KMS-11 (cell line): Measurements from ENCODE around the gene DAZAP1.
A peak's percentile ranks its signal among the peaks of the same experiment; 100 is the strongest.

ENCODE experiments used
- H2AFZ ChIP-seq: fragments of 200-600 bp; sonication (generic); 2 replicates; pipeline ENCODE4 v1.6.1; 2016; ENCODE audit warnings: antibody characterized with exemption, mixed run types, low read depth
- H3K27ac ChIP-seq: fragments of 200-600 bp; sonication (generic); 2 replicates; pipeline ENCODE4 v1.6.1; 2016; ENCODE audit warnings: mild to moderate bottlenecking, mixed run types
- H3K27me3 ChIP-seq: fragments of 200-600 bp; sonication (generic); 2 replicates; pipeline ENCODE4 v1.6.1; 2017; ENCODE audit warnings: mild to moderate bottlenecking, low read depth, mixed run types, moderate library complexity; ENCODE audit not compliant: insufficient read depth
- H3K36me3 ChIP-seq: fragments of 200-600 bp; sonication (generic); 2 replicates; pipeline ENCODE4 v1.6.1; 2017; ENCODE audit warnings: mild to moderate bottlenecking, mixed run types; ENCODE audit not compliant: insufficient read depth
- H3K4me1 ChIP-seq: fragments of 200-600 bp; sonication (generic); 2 replicates; pipeline ENCODE4 v1.6.1; 2016; ENCODE audit warnings: mild to moderate bottlenecking, low read depth, mixed run types; ENCODE audit not compliant: poor library complexity, severe bottlenecking
- H3K4me2 ChIP-seq: fragments of 200-600 bp; sonication (generic); 2 replicates; pipeline ENCODE4 v1.7.0; 2016; ENCODE audit warnings: mild to moderate bottlenecking, mixed run types
- H3K4me3 ChIP-seq: fragments of 200-600 bp; sonication (generic); IDR thresholded peaks from 2 replicates; pipeline ENCODE4 v1.6.1; 2017; ENCODE audit warnings: low read depth, low read length, mixed read lengths; ENCODE audit not compliant: insufficient read depth
- H3K79me2 ChIP-seq: fragments of 200-600 bp; sonication (generic); 2 replicates; pipeline ENCODE4 v1.6.1; 2016; ENCODE audit warnings: low read depth, mixed run types; ENCODE audit not compliant: insufficient read depth
- H3K9ac ChIP-seq: fragments of 200-600 bp; sonication (generic); 2 replicates; pipeline ENCODE4 v1.6.1; 2016; ENCODE audit warnings: mild to moderate bottlenecking, mixed run types
- H4K20me1 ChIP-seq: fragments of 200-600 bp; sonication (generic); 2 replicates; pipeline ENCODE4 v1.6.1; 2016; ENCODE audit warnings: mild to moderate bottlenecking, mixed run types; ENCODE audit not compliant: insufficient read depth
- TF ChIP-seq, protein P1 (sequence below): fragments of 200-600 bp; sonication (generic); conservative IDR thresholded peaks from 2 replicates; pipeline ENCODE4 v1.6.1; 2017; ENCODE audit warnings: low read depth, mild to moderate bottlenecking, antibody characterized with exemption, low read length, moderate library complexity, mixed read lengths

Gene DAZAP1

DNA sequence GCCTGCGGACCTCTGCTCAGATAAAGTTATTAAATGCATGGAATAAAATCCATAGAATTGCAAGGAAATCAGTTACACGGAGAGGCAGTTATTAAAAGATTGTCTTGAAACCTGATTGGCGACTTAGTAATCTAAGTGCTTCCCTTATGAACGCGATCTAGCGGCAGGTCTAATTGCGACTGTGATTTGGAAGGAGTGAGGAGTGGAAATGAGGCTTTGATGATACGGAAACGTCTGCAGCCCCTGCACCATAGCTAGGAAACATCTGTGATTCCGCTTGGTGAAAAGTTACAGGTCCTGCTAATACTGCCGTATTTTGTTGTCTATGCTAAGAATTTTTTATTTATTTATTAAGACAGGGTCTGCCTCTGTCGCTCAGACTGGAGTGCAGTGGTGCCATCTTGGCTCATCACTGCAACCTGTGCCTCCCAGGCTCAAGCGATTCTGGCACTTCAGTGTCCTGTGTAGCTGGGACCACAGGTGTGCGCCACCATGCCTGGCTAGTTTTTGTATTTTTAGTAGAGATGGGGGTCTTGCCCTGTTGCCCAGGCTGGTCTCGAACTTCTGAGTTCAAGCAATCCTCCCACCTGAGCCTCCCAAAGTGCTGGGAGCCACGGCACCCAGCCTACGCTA, 22.8 kb upstream of the DAZAP1 start:
- peak overlapping the region; percentile 65; the same call in 1 of the 2 replicates for H3K27ac ChIP-seq
- H2AFZ ChIP-seq: no peak overlapping the region

DNA sequence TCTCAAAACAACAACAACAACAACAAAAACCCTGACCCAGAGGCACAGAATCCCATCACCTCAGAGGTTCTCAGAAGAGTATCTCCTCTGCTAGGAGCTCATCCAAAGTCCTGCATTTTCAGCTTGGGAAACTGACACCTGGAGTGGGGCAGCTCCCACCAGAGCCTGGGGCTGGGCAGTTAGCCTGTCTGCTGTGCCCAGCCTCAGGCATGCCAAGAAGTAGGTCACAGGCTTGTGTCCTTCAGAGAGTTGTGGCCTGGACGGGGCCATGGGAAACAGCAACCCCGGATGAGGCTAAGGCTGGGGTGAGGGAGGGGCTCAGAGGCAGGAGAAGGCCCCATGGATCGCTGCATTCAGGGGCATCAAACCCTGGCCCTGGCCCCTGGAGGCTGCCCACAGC, 21.6 kb upstream of the DAZAP1 start:
- H3K36me3 ChIP-seq: no peaks in the 10 kb centered on the region
- H3K27ac ChIP-seq: no peak overlapping the region
- TF ChIP-seq, protein P1, sequence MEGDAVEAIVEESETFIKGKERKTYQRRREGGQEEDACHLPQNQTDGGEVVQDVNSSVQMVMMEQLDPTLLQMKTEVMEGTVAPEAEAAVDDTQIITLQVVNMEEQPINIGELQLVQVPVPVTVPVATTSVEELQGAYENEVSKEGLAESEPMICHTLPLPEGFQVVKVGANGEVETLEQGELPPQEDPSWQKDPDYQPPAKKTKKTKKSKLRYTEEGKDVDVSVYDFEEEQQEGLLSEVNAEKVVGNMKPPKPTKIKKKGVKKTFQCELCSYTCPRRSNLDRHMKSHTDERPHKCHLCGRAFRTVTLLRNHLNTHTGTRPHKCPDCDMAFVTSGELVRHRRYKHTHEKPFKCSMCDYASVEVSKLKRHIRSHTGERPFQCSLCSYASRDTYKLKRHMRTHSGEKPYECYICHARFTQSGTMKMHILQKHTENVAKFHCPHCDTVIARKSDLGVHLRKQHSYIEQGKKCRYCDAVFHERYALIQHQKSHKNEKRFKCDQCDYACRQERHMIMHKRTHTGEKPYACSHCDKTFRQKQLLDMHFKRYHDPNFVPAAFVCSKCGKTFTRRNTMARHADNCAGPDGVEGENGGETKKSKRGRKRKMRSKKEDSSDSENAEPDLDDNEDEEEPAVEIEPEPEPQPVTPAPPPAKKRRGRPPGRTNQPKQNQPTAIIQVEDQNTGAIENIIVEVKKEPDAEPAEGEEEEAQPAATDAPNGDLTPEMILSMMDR: no peak
- no peak overlapping the region for H2AFZ ChIP-seq
- H3K4me1 ChIP-seq: peaks cover 14% of the 10 kb centered on the region
- H3K27me3 ChIP-seq: no peaks in the 10 kb centered on the region
- no peak overlapping the region for H3K9ac ChIP-seq
- no peak overlapping the region for H3K4me3 ChIP-seq
- H3K79me2 ChIP-seq: peaks cover 15% of the 10 kb centered on the region
- H3K4me2 ChIP-seq: no peak overlapping the region
- H4K20me1 ChIP-seq: no peaks in the 10 kb centered on the region

More for the DNA sequence above, 22.8 kb upstream of the DAZAP1 start:
- H4K20me1 ChIP-seq: no peaks in the 10 kb centered on the region
- no peak overlapping the region for H3K4me3 ChIP-seq
- peak overlapping the region; percentile 67; the same call in 1 of the 2 replicates for H3K9ac ChIP-seq
- peaks cover 15% of the 10 kb centered on the region for H3K79me2 ChIP-seq
- H3K4me2 ChIP-seq: peak overlapping the region; percentile 96
- TF ChIP-seq, protein P1: no peak
- no peaks in the 10 kb centered on the region; the same call in 1 of the 2 replicates for H3K27me3 ChIP-seq
- H3K36me3 ChIP-seq: no peaks in the 10 kb centered on the region
- H3K4me1 ChIP-seq: peaks cover 14% of the 10 kb centered on the region

DNA sequence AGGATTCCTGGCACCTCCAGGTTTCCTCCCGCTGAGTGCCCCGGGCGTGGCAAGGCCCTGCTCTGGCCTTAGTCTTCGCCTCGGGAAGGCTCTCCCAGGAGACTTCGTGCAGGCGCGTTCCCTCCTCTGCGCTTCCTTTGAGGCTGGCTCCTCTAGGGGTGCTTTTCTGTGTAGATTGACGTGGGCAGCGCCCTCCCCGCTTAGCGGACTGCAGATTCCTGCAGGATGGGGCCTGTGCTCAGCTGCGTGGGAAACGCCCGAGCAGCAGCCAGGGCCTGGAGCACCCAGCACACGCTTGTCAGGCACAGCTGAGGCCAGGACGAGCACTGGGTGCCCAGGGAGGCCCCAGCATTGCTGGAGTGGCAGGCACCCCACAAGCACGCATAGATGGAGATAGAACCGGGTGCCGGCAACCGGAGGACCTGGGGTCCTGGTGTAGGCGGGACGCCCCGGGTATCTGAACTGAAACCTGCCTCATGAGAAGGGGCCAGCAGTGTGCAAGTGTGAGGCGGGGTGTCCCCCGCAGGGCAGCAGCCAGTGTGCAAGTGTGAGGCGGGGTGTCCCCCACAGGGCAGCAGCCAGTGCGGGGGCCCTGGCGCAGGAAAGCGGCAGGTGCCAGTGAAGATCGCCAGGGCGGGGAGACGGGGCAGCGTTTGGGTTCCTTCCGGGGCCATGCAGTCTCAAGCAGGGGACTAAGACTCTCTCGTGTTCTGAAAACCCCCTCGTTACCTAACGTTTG, 20.3 kb upstream of the DAZAP1 start:
- no peak overlapping the region for H3K27ac ChIP-seq
- H3K79me2 ChIP-seq: peaks cover 15% of the 10 kb centered on the region
- H3K9ac ChIP-seq: no peak overlapping the region
- no peak overlapping the region for H3K4me2 ChIP-seq
- no peaks in the 10 kb centered on the region for H4K20me1 ChIP-seq
- no peaks in the 10 kb centered on the region for H3K27me3 ChIP-seq
- H3K4me3 ChIP-seq: no peak overlapping the region
- no peak overlapping the region for H2AFZ ChIP-seq
- H3K4me1 ChIP-seq: peaks cover 14% of the 10 kb centered on the region
- TF ChIP-seq, protein P1: no peak
- no peaks in the 10 kb centered on the region for H3K36me3 ChIP-seq

DNA sequence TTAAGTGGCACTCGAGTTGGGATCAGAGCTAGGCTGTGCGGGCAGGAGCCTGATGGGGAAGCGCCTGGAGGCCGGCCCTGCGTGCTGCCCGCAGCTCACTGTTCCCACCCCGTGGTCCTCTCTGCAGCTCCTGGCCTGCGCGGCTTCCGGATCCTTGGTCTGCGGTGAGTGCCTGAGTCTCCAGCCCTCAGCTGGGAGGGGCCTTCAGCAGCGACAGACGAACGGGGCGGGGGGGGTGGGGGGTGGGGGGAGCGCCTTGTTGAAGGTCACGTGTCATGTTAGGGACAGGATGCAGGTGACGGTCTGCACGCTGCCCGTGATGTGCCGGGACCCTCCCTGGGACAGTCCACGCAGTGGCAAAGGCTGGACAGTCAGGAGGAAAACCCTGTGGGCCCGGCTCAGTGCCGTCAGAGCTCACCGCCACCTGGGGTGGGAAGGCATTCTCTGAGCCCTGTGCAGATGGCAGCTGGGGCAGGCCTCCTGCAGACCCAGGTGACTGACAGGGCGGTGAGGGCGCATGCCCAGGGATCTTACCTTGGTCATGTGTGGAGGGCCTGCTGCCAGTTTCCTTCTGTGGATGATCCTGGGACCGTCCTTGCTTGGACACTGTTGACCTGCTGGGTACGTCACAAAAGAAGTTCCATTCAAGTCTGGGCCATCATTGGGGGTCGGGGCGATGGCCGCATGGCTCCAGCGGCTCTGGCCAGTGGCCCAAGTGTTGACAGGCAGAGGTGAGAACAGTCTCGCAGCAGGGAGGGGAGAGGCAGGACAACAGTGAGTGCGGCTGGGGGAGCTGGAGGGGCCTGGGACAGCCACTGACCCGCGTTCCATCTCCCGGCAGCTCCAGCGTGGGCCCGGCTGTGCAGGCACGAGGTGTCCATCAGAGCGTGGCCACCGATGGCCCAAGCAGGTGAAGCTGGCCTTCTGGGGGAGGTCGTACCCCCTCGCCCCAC, 19.4 kb upstream of the DAZAP1 start:
- Histone ChIP-seq H2AFZ (no peak overlapping the region), H3K36me3 (no peaks in the 10 kb centered on the region), H3K27me3 (no peaks in the 10 kb centered on the region), H3K27ac (no peak overlapping the region), H3K79me2 (peaks cover 15% of the 10 kb centered on the region), H3K4me3 (no peak overlapping the region), H3K4me2 (no peak overlapping the region), H3K9ac (no peak overlapping the region), H3K4me1 (peaks cover 11% of the 10 kb centered on the region), H4K20me1 (no peaks in the 10 kb centered on the region)
- TF ChIP-seq, protein P1: no peak
